Measurements from ENCODE around the gene RAB31. TPM values are rescaled to one million over a fixed set of nuclear protein-coding genes. Genes with fewer than 3 reads are reported as not detected.

The RAB31 gene
- polyA plus RNA-seq, 1 experiment = 37.2 TPM

GRCh38 chr18:9902832-9903231 lies 194.7 kb downstream of the RAB31 start:
- Histone ChIP-seq H3K36me3 (ENCODE audit: control insufficient read depth, insufficient read depth, low read length) (no peaks in the 10 kb centered on the region), H3K27me3 (ENCODE audit: control insufficient read depth, insufficient read depth, low read length) (no peaks in the 10 kb centered on the region), H3K4me3 (ENCODE audit: low read depth, low read length) (no peak overlapping the region)
- TF ChIP-seq CTCF (IDR thresholded peaks at IDR 0.05; ENCODE audit: insufficient read depth, low read depth, low read length) = no peak
- CTCF ChIA-PET = interaction anchor here (0.9 to 1.1 kb wide), 2 partner anchors 9 to 11 kb away, joined by 3 read pairs; partner anchors contain the start of gene VAPA
- POLR2A ChIA-PET = no interaction called here
- no peak for DNase-seq (ENCODE audit: low read depth)

- DNase-seq (ENCODE audit: low read depth) = no peak
- no peaks in the 10 kb centered on the region for H3K27me3 ChIP-seq (ENCODE audit: control insufficient read depth, insufficient read depth, low read length)
- H3K36me3 ChIP-seq (ENCODE audit: control insufficient read depth, insufficient read depth, low read length) = no peaks in the 10 kb centered on the region
- CTCF ChIA-PET = no interaction called here
- POLR2A ChIA-PET = no interaction called here
- TF ChIP-seq CTCF (IDR thresholded peaks at IDR 0.05; ENCODE audit: insufficient read depth, low read depth, low read length) = no peak
- no peak overlapping the region for H3K4me3 ChIP-seq (ENCODE audit: low read depth, low read length)
Measured at GRCh38 chr18:9905401-9905922, 197.4 kb downstream of the RAB31 start.

- POLR2A ChIA-PET = no interaction called here
- Histone ChIP-seq H3K36me3 (ENCODE audit: control insufficient read depth, insufficient read depth, low read length) (no peaks in the 10 kb centered on the region), H3K4me3 (ENCODE audit: low read depth, low read length) (no peak overlapping the region), H3K27me3 (ENCODE audit: control insufficient read depth, insufficient read depth, low read length) (no peaks in the 10 kb centered on the region)
- no peak for DNase-seq (ENCODE audit: low read depth)
- no peak for TF ChIP-seq CTCF (IDR thresholded peaks at IDR 0.05; ENCODE audit: insufficient read depth, low read depth, low read length)
- CTCF ChIA-PET = interaction anchor here (1.1 kb wide), 1 partner anchor 116 kb away, joined by 3 read pairs; no protein-coding TSS in a partner anchor
Measured at GRCh38 chr18:9906481-9906880, 198.4 kb downstream of the RAB31 start.

GRCh38 chr18:9907867-9908266 lies 199.8 kb downstream of the RAB31 start:
- DNase-seq (ENCODE audit: low read depth) = no peak
- ChIA-PET CTCF (no interaction called here), POLR2A (interaction anchor here (0.6 kb wide), 1 partner anchor 39 kb away, joined by 3 read pairs; no protein-coding TSS in a partner anchor)
- Histone ChIP-seq H3K27me3 (ENCODE audit: control insufficient read depth, insufficient read depth, low read length) (no peaks in the 10 kb centered on the region), H3K4me3 (ENCODE audit: low read depth, low read length) (no peak overlapping the region), H3K36me3 (ENCODE audit: control insufficient read depth, insufficient read depth, low read length) (no peaks in the 10 kb centered on the region)
- no peak for TF ChIP-seq CTCF (IDR thresholded peaks at IDR 0.05; ENCODE audit: insufficient read depth, low read depth, low read length)

GRCh38 chr18:9910071-9910470 lies 202.0 kb downstream of the RAB31 start:
- Histone ChIP-seq H3K36me3 (ENCODE audit: control insufficient read depth, insufficient read depth, low read length) (no peaks in the 10 kb centered on the region), H3K27me3 (ENCODE audit: control insufficient read depth, insufficient read depth, low read length) (no peaks in the 10 kb centered on the region), H3K4me3 (ENCODE audit: low read depth, low read length) (no peak overlapping the region)
- no peak for TF ChIP-seq CTCF (IDR thresholded peaks at IDR 0.05; ENCODE audit: insufficient read depth, low read depth, low read length)
- DNase-seq (ENCODE audit: low read depth) = no peak
- CTCF ChIA-PET = no interaction called here
- POLR2A ChIA-PET = no interaction called here
